NCI-H1105 treated with DMSO at 0.1 percent for 48 hours (cell line): ENCODE results near the gene CHST11.
"Not testable (repeated sequence)": the region's sequence is repeated elsewhere in the genome, so short reads cannot be mapped to it uniquely, and the experiment has no call there.

ENCODE experiments used
- DNase-seq: peaks from one replicate; lab custom pipeline; 2025; lab: John Stamatoyannopoulos, UW

The CHST11 gene

DNA sequence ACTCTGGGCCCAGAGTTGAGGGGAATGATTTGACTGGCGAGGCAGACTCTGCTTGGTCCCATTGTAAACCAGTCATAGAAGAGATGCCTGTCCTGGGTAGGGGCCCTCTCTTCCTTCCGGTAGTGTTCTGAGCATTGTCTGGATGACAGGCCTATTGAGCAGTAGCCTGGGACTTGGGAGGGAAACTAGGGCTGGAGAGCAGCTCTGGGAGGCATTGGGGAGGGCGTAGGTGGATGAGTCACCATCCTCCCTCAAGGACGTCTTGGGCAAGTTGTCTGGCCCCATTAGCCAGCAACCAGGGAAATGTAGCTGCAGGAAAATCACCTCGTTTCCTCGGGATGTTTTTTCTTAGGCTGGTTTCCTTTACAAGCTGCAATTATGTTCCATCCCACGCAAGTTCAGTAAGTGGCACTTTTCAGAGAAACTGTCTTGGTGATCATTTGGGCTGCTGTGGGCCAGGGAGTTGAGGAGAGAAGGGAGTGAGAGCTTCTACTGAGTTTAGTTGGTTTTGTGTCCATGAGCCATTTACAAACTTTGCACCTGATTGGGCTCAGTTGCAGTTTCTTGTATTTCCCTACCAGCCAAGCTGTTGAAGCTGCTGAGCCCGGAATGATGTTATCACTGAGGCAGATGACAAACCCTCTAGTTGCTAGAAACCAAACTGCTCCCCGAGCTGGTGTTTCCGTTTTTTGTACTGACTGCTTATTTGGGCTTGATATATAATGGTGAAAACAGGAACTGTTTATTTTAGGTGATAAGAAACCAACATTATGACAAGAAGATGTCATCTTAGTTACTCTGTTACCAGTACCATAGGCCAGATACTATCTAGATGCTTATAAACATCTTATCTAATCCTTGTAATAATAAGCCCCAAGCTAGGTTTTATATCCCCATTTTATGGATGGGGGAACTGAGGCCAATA is 147.6 kb downstream of the CHST11 start:
- no peak for DNase-seq

DNA sequence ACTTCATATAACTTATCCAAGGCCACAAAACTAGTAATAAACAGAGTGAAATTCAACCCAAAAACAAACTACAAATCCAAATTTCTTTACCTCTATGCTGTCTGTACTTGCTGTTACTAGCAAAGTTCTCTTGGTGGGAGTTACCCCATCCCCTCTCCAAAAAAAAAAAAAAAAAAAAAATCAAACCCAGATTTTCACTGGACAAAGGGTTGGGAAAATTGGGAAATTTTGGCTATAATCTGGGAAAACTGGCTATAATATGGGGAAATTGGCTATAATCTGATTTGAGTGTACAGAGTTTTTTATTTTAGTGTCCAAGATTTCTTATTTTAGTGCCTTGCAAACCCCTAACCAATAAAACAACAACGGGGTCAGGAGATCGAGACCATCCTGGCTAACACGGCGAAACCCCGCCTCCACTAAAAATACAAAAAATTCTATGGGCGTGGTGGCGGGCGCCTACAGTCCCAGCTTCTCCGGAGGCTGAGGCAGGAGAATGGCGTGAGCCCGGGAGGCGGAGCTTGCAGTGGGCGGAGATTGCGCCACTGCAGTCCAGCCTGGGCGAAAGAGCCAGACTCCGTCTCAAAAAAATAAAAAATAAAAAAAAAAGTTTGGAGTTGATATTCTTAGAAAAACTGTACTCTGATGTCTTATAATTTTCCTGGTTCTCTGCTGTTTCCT is 148.4 kb downstream of the CHST11 start:
- DNase-seq, result no peak

DNA sequence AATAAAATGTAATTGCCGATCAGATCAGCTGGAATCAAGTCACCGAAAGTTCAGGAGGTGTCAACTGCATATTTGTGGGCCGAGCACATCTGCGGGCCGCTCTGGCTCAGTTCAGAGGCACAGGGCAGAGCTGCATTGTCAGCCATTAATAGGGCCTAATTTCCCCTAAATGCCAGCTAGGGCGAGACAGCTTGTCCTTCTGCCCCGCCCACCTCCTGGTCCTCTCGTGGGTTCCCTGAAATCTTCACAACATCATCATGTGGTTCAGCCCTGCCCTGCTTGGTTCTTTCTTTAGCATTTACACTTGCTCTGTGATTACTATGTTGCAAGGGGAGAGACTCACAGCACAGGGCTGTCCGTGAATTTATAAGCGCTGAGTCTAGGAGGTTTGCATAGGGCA is 148.9 kb downstream of the CHST11 start:
- DNase-seq, result no peak

DNA sequence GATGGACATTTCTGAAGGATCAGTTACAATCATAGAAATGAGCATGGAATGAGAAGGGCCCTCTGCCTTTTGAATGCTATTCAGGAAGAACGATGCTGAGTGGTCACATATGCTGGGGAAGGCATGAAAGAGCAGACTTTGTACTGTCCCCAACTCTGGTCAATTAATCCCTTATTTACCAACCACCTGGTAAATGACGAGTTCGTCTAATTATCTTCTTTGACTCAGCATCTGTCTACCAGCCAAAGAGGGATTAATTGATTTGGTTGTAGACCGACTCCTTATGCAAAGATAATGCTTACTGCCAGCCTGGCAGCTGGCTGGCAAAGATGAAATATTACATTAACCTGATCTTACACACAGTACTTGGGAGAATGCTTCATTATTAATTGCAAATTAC is 152.2 kb downstream of the CHST11 start:
- peak; percentile 97 for DNase-seq

DNA sequence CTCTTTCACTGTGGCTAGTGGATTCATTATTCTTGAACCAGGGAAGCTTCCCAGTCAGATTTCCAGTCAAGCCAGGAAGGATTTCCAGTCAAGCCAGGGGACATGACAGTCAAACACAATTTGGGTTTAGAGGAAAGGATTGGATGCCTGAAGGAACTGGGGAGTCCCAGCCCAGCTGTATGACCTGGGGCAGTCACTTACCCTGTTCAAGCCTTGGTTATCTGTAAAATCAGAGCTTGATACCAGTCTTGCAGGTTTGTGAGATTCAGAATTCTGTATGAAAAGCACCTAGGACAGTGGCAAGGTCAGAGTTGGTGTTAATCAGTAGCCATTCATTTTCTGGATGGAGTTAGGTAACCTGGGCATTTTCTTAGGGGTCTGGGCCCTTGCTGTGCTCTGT is 152.7 kb downstream of the CHST11 start:
- DNase-seq, result no peak

DNA sequence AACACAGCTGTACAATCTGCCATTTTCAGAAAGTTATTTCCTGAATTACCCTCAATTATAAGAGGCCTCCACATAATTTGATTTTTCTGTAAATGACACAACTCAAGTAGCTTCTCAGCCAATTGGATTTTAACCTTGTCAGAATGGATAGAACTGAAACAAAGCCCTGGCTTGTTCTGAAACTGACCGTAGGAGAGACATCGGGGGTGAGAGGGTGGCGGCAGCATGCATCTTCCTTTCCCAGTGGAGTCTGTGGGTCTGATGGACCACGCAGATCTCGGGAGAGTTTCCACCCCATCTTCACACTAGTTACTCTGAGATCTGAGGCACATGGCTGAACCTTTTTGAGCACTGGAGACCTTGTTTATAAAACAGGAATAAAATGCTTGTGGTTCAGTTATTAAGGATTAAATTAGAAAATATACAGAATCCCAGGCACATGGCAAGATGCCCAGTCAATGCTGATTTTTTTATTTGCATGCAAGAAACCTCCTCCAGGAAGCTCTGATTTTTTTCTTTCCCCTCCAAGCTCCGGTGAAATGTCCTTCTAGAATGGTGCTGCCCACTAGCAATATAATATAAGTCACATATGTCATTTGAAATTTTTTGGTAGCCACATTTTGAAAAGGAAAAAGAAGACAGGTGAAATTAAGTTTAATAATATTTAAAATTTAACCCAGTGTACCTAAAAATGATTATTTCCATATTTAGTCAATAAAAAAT is 153.9 kb downstream of the CHST11 start:
- peak; percentile 37 for DNase-seq

DNA sequence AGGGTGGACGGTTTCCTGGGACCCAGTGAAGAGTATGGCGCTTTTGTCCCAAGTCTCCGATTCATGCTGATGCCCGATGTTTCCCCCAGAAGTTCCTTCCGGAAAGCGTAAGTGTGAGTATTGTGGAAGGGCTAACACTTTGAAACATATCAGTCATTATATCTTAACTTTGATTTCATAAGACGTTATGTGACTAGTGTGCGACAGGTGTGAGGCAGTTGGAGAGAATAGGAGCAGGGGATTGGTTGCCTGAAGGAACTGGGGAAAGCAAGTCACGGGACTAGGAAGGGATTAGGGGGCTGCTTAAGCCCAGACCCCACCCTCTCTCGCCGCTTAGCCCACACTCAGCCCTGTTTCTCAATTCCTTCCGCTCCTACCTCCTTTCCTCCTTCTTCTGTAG is 154.9 kb downstream of the CHST11 start:
- DNase-seq, result no peak

DNA sequence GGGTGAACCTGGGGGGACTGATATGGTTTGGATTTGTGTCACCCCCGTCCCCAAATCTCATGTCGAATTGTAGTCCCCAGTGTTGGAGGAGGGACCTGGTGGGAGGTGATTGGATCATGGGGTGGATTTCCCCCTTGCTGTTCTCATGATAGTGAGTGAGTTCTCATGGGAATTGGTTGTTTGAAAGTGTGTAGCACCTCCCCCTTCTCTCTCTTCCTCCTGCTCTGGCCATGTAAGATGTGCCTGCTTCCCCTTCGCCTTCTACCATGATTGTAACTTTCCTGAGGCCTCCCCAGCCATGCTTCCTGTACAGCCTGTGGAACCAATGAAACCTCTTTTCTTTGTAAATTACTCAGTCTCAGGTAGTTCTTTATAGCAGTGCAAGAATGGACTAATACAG is 156.6 kb downstream of the CHST11 start:
- not testable (repeated sequence) for DNase-seq

DNA sequence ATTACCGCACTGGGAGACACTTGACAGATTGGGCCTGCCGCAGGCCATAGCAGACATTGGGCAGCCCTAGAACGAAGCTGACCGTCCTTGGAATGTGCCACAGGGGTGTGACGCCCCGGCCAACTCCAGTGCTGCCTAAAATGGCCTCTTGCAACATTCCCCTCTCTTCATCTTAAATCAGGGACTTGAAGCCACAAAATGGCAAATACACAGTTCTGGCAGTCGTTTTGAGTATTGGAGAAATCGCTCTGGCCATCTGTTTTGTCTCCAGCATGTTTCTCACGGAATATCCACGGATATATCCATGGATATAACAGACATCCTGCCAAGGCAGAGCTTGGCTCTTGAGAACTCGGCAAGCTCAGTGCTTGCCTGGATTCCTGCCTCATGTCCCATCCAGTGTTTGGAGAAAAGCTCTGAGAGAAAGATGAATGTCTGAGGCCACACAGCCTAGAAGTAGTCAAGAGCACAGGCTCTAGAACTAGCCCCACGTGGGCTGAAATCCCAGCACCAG is 158.4 kb downstream of the CHST11 start:
- no peak for DNase-seq

DNA sequence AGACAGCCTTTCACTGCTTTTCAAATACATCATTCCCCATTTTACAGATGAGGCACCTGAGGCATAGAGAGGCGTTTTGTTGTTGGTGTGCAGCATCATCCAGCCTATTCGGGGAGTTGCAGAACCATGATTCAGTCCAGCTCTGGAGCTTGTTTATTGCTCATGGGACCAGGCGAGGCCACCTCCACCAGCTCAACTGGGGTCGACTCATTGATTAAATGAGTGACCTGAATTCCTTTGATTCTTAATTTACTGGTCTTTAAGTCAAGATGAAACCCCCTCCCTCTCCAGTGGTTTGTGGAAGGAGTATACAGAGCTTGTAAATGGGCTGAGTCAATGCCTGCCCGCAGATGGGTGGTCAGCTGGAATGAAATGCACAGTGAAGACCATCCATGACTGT is 161.9 kb downstream of the CHST11 start:
- DNase-seq, result no peak

DNA sequence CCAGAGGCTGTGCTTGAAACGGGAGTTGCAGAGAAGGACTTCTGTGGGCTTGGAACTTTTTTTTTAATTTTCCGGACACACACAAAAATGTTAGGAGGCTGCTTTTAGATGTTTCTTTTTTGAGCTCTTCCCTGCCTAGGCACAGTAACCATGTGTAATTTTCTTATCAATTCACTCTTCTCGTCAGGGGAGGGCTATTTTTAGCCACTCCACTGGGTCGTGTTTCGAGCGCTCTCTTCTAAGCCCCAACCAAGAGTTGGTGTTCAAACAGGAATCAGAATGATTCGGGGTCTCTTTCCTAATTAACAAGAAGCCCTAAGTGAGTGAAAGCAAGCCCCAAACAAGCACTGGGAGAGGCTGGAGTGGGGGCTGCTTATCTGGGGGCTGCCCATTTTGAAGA is 162.6 kb downstream of the CHST11 start:
- DNase-seq, result no peak

DNA sequence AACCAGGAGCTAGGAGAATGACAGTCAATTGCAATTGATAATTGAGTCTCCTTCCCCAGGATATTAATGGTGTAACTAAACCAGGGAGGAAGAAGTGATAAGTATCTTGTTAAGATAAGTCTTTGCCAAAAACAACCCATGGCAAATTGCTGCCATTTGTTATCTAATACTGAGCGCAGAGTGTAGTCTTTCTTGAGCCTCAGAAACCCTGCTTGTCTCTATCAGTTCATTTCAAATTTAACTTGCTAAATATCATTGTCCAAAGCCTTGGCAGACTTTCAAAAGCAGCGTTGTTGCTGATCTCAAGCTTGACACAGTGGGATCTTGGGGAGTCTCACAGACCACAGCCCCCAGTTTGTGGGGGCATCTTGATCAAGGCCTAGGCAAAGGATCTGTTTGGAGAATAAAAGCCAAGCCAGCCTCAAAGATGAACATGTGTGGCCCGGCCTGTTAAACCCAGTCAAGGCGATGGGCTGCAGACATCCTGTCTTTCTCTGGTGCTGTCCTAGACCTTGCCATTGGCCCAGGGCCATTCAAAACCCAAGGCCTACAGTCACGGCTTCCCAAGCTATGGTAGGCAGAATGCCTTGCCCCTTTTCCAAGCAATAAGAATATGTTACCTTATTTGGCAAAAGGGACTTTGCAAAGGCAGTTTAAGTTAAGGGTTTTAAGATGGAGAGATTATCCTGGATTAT is 164.2 kb downstream of the CHST11 start:
- DNase-seq, result peak; percentile 7

DNA sequence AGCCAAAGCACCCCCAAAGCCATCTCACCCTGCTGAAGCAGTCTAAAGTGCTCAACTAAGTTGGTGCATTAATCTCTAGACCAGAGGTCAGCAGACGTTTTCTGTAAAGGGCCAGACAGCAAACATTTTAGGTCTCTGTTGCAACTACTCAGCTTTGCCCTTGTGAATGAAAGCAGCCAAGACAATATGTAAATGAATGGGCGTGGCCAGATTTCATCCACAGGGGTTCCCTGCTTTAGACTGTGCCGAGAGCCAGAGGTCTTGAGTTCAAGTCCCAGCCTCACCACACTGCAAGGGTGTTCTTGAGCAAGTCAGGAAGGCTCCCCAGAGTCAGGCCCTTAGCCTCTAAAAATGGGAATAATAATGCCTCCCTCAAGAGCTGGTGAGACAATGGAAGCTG is 166.2 kb downstream of the CHST11 start:
- no peak for DNase-seq

DNA sequence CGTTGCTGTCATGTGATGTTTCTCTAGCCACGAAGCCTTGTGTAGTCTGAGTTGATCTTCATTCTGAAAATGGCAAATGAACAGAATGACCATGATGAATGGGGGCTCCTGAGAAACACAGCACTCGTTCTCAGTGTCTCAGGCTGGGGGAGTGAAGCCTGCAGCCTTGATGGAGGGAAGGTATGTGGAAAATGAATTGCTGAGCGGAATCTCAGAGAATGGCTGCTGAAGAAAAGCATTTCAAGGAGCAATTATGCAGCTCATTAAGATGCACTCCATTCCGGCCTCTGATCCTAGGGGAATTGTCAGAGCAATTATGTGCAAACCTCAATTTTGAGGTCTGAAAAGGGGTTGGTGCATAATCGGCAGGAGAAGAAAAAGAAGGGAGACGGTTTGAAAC is 167.1 kb downstream of the CHST11 start:
- peak; percentile 25 for DNase-seq

DNA sequence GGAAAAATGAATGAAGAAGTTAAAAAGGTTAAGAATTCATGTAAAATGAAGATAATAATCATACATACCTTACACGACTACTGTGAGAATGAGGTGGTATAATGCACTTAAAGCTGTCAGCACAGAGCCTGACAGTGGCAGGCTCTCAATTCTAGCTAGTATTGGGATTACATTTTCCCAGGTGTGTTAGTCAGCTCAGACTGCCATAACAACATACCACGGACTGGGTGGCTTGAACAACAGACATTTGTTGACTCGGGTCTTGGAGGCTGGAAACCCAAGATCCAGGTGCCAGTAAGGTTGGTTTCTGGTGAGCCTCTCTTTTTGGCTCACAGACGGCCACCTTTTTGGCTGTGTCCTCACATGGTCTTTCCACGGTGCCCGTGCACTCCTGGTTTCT is 167.8 kb downstream of the CHST11 start:
- DNase-seq, result no peak

DNA sequence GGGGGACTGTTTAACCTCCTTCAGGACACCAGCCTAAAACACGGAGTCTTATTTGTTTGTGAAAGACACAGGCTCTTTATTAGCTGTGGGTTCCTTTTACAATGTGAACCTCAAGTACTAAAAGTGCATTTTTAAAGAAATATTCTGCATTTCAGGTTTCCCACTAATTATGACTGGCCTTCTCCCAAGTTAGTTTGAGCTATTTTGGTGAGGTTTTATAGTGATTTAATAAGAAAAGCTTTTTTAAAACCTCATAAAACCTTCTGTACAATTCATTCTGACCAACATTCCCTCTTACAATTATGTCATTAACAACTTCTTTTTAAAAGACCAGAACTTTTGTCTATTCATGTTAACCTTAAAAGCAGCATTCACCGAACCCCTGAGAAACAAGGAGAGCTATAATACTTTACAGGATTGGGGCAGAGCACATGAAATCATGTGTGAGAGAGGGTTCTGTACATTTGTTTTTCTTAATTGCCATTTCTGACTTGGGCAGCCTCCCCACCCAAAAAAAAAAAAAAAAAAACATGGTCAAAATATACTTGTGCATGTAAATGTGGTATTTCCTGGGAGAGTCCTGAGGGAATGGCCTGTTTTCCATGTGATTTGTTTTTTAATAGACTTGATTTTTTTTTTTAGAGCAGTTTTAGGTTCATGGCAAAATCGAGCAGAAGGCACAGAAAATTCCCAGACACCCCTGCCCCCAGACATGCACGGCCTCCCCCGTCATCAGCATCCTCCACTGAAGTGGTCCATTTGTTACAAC is 169.5 kb downstream of the CHST11 start:
- DNase-seq, result no peak

DNA sequence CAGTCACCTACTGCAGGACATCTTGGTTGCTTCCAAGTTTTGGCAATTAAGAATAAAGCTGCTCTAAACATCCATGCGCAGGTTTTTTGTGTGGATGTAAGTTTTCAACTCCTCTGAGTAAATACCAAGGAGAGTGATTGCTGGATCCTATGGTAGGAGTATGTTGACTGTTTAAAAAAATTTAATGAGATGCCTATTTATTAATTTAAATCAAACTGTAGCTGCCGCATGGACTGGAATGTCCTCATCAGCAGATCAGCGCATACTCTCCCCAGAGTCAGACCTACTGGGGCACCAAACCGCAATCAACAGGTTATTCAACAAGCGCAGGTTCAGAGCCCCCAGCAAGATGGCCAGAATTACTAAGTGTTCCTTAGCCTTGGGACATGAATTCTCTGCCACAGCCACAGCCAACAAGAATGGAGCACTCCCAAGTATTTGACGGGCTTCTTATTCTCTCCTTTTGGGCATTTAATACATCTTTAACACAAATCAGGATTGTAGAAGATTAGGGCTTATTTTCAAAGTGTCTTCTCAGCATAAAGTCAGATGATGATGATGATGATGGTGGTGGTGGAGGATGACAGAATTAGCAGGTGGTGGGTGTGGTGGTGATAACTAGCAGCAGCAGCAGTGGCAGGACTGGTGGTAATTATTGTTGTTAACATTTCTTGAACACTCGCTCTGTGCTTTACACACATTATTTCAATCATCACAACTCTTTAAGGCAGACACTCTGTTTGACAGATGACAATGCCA is 170.7 kb downstream of the CHST11 start:
- DNase-seq, result no peak

DNA sequence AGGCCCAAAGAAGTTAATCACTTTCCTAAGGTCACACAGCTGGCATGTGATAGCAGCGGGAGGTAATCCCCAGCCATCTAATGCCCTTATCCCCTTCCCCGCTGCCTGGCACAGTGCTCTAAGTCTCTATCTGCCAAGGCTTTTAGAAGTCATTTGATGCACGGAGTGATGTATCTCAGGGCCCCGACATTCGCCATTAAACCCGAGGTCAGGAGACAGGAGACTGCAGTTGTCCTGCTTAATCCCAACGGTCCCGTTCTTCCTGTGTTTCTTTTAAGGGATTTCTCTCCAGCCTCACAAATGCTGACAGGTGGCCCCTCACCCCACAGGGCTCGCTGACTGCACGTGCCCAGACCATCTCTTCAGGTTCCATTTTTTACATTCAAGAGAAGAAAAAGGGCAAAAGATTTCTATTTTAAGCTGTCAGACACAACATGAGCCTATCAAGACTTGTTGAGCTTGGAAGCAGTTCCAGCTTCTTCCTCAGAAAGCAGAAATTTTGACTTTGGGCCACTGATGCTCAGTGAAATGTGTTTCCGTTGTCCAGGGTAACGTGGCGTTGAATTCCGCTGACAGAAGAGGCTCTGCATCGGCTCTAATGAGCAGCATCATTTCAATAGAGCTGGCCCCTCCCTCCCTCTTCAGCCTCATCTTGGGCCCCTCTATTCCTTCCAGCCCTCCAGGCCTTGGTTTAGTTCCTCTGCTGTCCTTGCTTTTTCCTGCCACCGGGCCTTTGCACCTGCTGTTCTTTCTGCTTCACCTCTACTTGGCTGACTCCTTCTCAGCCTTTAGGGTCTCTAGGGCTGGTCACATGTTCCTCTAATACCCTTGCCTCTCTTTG is 171.5 kb downstream of the CHST11 start:
- no peak for DNase-seq

DNA sequence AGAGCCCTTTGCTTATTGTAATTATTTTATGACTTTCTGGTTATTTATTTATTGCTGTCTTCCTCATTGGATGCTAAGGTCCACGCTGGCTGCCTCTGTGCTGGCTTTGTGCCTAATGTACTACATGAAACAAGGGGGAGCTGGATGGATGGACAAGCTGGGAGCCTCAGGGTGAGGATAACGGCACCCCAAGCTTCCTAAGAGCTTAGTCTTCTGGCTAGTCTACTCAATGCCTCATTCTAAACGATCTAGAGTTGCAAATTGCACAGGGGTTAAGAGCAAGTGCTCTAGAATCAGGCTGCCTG is 172.0 kb downstream of the CHST11 start:
- DNase-seq, result peak; percentile 11

DNA sequence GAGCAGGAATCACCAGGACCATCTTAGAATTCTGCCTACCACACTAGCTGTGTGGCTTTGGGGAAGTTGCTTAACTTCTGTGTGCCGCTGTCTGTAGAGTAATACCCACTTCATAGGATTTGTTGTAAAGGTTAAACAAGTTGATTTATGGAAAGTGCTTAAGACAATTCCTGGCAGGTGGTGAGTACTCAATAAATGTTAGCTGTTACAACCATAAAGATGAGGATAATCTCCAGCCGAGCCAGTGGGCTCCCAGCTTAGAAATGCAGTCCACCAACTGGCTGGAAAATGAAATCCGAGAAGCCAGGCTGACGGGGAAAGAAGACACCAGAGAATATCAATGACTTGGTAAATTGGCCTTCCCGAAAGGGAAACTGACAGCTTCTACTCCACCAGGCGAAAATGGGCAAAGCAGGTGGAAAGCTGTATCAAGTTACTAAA is 173.5 kb downstream of the CHST11 start:
- DNase-seq, result peak; percentile 79
